Measurements from ENCODE around the gene NEBL. TPM values are rescaled to one million over a fixed set of nuclear protein-coding genes. Genes with fewer than 3 reads are reported as not detected.

The NEBL gene
- total RNA-seq, 2 experiments from 2014 or later = not detected

DNA sequence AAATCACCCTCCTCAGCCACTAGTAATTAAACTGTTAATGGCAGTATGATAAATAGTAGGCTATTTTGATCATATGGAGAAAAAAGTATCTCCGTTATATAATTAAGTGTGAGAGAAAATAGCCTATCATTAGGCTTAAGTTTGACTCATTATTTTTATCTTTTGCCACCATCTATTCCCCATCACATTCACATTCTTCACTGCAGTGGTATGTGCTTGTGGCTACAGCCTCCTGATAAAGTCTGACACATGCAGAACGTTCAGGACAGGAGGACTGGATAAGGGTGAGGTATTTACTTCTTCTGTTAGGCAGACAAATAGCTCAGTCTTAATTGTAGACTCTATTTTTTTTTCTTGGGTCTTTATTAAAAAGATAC is 5.8 kb downstream of the NEBL start:
- DNase-seq = no peak
- H3K27ac Mint-ChIP-seq = no peak overlapping the region
- H3K36me3 Mint-ChIP-seq (ENCODE audit: low read depth) = no peaks in the 10 kb centered on the region
- H3K4me3 Mint-ChIP-seq = no peak overlapping the region
- no peaks in the 10 kb centered on the region for H3K27me3 Mint-ChIP-seq
- no peaks in the 10 kb centered on the region for H3K4me1 Mint-ChIP-seq
- ChIA-PET CTCF (no interaction called here), POLR2A (no interaction called here)
- no peaks in the 10 kb centered on the region for H3K9me3 Mint-ChIP-seq

DNA sequence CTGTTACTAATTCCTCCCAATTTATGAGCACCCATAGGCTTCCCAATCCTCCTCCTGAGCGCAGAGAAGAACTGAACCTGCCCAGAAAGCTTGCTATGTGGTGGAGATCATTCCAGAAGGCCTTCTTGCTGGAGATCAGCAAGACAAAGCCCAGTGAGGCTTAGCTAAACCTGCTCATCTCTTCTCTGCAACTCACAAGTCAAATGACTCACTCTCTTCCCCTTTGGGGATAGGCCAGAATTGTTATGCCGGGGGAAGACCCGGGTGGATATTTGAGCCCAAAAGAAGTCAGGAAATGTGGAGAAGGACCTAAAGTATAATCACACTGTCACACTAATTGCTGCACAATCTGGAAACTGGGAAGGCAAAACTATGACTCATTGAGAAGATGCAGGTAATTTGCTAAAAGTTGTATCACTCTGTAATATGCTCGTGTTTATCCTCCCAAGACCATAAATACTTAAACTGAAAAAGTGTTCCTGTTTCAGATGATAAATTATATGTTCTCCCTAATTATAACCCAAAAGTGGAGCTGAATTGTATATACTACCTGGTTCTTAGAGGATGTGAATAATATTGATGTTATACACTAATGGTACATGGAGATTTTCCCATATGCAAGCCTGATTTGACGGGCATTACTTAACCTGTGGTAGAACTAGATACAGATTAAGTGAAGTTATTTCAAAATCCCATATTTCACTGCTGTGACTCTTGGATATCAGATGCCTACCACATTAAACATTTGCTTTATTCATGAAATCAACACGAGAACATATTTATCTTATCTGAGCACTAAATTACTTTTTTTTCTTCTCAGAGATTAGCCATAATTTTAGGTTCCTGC is 6.4 kb downstream of the NEBL start:
- H3K4me3 Mint-ChIP-seq = no peak overlapping the region
- CTCF ChIA-PET = no interaction called here
- H3K36me3 Mint-ChIP-seq (ENCODE audit: low read depth) = no peaks in the 10 kb centered on the region
- no peak overlapping the region for H3K27ac Mint-ChIP-seq
- H3K27me3 Mint-ChIP-seq = no peaks in the 10 kb centered on the region
- no peaks in the 10 kb centered on the region for H3K4me1 Mint-ChIP-seq
- POLR2A ChIA-PET = no interaction called here
- H3K9me3 Mint-ChIP-seq = no peaks in the 10 kb centered on the region
- no peak for DNase-seq

DNA sequence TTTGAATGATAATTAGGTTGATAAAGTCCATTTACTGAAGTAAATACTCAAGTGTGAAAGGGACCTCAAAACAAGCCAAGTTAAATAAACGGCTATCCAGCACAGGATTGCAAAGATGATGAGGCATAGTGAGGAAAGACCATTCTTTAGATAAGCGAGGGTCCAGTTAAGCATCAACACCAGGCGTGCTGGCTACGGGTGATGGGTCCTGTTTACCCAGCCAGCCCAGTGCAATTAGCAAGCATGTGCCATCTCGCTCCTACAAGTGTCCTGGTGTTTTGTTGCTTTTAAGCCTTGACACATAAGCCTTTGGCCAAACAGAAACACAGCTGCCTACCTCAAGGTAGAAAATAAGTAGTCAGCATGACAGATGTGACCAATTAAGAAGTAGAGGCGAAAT is 7.1 kb downstream of the NEBL start:
- H3K27me3 Mint-ChIP-seq = no peaks in the 10 kb centered on the region
- POLR2A ChIA-PET = no interaction called here
- DNase-seq = no peak
- H3K9me3 Mint-ChIP-seq = no peaks in the 10 kb centered on the region
- H3K27ac Mint-ChIP-seq = no peak overlapping the region
- H3K4me1 Mint-ChIP-seq = no peaks in the 10 kb centered on the region
- no peak overlapping the region for H3K4me3 Mint-ChIP-seq
- no peaks in the 10 kb centered on the region for H3K36me3 Mint-ChIP-seq (ENCODE audit: low read depth)
- CTCF ChIA-PET = no interaction called here

DNA sequence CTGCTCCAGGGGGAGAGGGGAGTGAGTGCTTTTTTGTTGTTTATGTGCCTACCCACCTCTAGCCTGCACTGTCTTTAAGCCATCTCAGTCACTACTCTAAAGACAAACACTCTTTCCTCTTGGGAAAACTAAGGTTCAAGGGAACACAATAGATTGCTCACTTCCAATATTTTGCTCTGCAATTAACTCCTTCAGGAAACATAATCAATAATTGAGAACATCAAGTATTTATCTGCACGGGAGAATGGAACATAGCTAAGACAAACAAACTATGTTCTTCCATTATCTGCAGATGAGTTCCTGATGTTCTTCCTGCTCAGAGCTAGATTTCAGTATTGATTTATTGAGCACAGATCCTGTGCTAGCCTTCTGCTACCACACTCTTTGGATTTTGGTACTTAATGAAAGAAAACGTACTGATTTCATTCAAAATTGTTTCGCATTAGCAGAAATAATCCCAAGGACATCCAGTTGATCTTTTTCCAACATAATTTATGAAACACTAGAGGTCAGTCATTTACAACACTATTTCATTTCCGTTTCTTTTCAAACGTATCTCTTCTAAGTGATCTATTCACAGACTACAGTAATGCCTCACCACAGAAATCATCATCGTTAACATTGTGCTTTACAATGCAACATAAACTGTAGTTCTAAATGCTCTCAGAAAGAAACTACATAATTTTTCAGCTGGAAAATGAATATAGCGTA is 8.3 kb downstream of the NEBL start:
- POLR2A ChIA-PET = no interaction called here
- no peak for DNase-seq

DNA sequence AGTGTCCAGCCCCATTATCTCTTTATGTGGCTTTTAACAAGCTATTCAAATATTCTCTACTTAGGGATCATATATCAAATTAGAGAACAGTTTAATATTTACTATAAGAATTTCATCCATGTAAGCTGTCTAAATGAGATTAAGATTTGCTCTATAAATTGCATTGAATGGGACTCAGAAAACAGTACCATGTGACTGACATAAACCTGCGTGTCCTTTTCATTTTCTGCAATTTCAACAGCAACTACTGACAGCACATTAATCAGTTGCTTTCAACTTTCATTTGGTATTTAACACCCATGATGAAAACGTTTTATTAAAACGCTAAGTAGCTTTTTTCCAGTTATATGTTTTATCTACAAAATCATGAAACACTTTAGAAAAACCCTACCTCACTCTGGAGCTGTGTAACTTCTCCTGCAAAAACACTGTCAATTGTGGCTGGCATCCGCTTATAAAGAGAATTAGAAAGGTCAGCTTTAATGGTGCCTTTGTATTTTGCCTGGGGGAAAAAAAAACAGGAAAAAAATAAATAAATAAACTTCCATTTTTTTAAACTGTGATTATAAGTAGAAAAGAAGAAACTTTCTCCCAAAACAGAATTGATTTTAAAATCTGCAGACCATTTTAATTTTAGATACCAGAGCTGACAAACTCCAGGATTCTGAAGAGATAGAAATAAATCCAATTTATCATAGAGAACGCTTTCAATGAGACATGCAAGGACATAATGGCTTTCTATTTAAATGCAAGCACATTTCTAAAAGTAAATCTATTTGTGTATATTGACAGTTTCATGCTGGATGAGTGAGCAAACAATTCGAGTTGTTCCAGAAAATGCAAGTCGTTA is 9.2 kb downstream of the NEBL start:
- POLR2A ChIA-PET = no interaction called here

More for the DNA sequence above, 8.3 kb downstream of the NEBL start:
- H3K36me3 Mint-ChIP-seq (ENCODE audit: low read depth) = no peaks in the 10 kb centered on the region
- H3K9me3 Mint-ChIP-seq = no peaks in the 10 kb centered on the region
- H3K4me1 Mint-ChIP-seq = no peaks in the 10 kb centered on the region
- CTCF ChIA-PET = no interaction called here
- H3K27ac Mint-ChIP-seq = no peak overlapping the region
- H3K27me3 Mint-ChIP-seq = no peaks in the 10 kb centered on the region
- H3K4me3 Mint-ChIP-seq = no peak overlapping the region

DNA sequence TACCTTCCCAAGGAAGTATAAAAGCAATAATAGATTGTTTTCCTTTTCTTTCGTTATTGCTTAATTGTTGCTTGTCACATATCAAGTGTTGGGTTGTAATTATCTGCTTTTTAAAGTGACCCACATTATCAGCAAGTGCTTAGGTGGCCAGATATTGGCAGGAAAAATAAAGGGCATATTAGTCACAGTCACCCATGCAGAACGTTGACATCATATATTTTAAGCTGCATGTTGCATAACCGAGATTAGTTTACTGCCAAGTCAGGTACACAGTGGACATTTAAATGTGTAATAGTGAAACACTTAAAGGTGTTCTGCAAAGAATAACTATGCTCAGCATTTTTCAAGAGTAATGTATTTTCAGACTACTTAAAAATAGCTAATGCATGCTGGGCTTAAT is 11.4 kb downstream of the NEBL start:
- Mint-ChIP-seq H3K27ac (no peak overlapping the region), H3K9me3 (no peaks in the 10 kb centered on the region), H3K4me1 (no peaks in the 10 kb centered on the region), H3K4me3 (no peak overlapping the region), H3K36me3 (ENCODE audit: low read depth) (no peaks in the 10 kb centered on the region), H3K27me3 (no peaks in the 10 kb centered on the region)
- ChIA-PET CTCF (no interaction called here), POLR2A (no interaction called here)
- no peak for DNase-seq

More for the DNA sequence above, 9.2 kb downstream of the NEBL start:
- DNase-seq = no peak
- CTCF ChIA-PET = no interaction called here
- Mint-ChIP-seq H3K4me3 (no peak overlapping the region), H3K27me3 (no peaks in the 10 kb centered on the region), H3K9me3 (no peaks in the 10 kb centered on the region), H3K36me3 (ENCODE audit: low read depth) (no peaks in the 10 kb centered on the region), H3K4me1 (no peaks in the 10 kb centered on the region), H3K27ac (no peak overlapping the region)

DNA sequence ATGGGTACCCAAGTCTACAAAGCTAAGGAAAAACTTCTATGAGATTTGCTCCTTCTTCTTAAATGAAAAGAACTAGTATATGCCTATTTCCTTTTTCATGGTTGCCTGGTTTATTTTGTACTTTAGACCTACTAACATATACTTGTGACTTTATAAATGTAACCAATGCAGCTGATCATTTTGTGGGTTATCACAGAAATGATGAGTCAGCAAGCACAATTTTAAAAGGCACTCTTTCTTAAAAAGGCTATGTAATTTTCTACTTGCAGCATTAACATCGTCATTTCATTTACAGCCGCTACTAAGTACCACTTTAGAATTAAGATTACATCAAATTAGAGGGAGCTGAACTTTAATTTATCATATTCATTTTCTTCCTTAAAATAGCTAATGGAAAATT is 13.6 kb downstream of the NEBL start:
- H3K4me3 Mint-ChIP-seq = no peak overlapping the region
- H3K36me3 Mint-ChIP-seq (ENCODE audit: low read depth) = no peaks in the 10 kb centered on the region
- no peak overlapping the region for H3K27ac Mint-ChIP-seq
- H3K9me3 Mint-ChIP-seq = no peaks in the 10 kb centered on the region
- ChIA-PET CTCF (no interaction called here), POLR2A (no interaction called here)
- no peak for DNase-seq
- H3K4me1 Mint-ChIP-seq = no peaks in the 10 kb centered on the region
- H3K27me3 Mint-ChIP-seq = no peaks in the 10 kb centered on the region

DNA sequence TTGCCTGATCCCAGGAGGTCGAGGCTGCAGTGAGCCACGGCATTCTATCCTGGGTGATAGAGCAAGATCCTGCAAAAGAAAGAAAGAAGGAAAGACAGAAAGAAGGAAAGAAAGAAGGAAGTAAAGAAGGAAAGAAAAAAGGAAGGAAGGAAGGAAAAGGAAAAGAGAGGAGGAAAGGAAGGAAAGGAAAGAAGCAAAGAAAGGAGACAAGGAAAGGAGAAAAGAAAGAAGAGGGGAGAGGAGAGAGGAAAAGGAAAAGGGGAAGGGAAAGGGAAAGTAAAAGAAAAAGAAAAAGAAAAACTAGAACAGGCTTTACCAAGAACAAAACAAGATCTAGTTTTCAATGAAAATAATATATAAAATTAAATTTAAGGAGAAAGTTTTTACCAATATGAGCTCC is 15.0 kb downstream of the NEBL start:
- no peak for DNase-seq
- ChIA-PET CTCF (no interaction called here), POLR2A (no interaction called here)
- Mint-ChIP-seq H3K4me3 (no peak overlapping the region), H3K27me3 (no peaks in the 10 kb centered on the region), H3K27ac (no peak overlapping the region), H3K9me3 (no peaks in the 10 kb centered on the region), H3K4me1 (no peaks in the 10 kb centered on the region), H3K36me3 (ENCODE audit: low read depth) (no peaks in the 10 kb centered on the region)

DNA sequence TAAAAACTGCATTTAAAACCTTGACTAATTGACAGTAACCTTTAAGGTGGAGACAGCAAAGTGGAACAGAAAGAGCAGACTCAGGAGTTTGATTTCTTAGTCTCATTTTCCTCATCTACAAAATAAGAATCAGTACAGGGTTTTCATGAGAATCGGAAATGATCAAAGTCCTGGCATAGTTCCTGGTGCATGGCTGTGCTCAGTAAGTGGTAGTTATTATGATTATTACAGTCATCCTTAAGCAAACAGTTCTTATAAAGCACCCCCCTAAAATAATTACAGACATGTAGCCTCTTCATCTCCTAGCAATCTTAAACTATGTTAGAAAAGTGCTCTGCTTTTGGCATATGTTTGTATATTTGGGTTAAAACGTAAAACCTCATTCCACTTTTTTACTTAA is 18.0 kb downstream of the NEBL start:
- H3K27ac Mint-ChIP-seq = no peak overlapping the region
- POLR2A ChIA-PET = no interaction called here
- H3K4me3 Mint-ChIP-seq = no peak overlapping the region
- H3K36me3 Mint-ChIP-seq (ENCODE audit: low read depth) = no peaks in the 10 kb centered on the region
- H3K9me3 Mint-ChIP-seq = no peaks in the 10 kb centered on the region
- no peaks in the 10 kb centered on the region for H3K4me1 Mint-ChIP-seq
- DNase-seq = no peak
- no peaks in the 10 kb centered on the region for H3K27me3 Mint-ChIP-seq
- CTCF ChIA-PET = no interaction called here

DNA sequence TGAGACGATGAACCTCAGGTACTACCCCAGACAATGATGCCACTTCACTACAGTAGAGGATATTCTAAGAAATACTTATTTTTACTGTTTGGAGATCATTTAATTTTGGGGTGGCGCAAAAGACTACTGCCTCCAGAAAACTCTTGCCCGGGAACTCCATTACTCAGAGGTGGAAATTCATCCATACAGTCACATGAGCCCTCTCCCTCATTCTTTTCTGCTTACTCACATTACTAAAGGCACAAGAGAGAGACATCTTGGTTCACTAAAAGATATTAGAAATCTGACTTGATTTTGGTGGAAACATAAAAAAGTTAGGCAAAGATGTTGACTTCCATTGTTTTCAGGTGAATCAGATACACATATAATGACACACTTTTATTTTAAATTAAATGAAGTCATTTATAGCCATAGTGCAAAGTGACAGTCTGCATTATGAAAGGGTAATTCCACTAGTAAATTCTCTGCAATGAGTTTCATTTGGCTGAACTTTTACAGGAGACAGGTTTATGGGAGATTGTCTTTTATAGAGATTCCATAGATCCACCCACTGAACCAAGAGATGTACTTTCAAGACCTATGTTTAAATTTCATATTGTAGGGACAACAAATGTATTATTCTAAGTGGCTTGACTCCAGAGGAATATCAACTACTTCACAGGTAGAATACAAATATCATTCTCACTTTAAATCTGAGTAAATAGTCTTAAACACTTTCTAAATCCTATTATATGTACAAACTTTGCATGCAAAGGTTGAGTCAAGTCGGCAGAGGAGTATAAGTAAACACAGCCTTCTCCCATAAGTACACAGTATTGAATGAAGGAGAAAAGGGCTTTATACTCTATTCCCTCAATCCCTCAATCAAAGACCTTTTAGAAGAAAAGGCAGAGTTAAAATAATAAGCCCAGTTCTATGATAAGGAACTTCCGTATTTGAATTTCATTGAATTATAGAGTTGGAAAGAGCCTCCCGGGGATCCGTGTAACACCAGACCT is 18.8 kb downstream of the NEBL start:
- H3K27ac Mint-ChIP-seq = no peak overlapping the region
- H3K36me3 Mint-ChIP-seq (ENCODE audit: low read depth) = no peaks in the 10 kb centered on the region
- POLR2A ChIA-PET = no interaction called here
- H3K9me3 Mint-ChIP-seq = no peaks in the 10 kb centered on the region
- no peak overlapping the region for H3K4me3 Mint-ChIP-seq
- H3K4me1 Mint-ChIP-seq = no peaks in the 10 kb centered on the region
- CTCF ChIA-PET = no interaction called here
- H3K27me3 Mint-ChIP-seq = no peaks in the 10 kb centered on the region
- DNase-seq = no peak

DNA sequence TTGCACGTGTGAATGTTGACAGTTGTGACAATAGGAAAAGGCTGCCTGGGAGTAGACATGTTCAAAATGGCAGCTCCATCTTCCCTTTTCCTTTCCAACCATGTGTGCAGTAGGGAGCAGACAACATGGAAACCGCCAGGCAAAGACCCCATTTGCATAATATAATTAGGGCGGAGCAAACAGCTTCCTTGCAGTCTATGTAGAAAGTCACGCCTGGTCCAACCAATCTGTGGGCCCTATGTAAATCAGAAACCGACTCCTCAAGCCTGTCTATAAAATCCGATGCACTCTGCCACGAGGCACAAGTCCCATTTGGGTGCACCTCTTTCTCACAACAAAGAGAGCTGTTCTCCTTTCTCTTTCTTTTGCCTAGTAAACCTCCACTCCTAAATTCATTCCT is 19.6 kb downstream of the NEBL start:
- Mint-ChIP-seq H3K4me3 (no peak overlapping the region), H3K36me3 (ENCODE audit: low read depth) (no peaks in the 10 kb centered on the region), H3K27me3 (no peaks in the 10 kb centered on the region), H3K9me3 (no peaks in the 10 kb centered on the region), H3K27ac (no peak overlapping the region), H3K4me1 (no peaks in the 10 kb centered on the region)
- POLR2A ChIA-PET = no interaction called here
- CTCF ChIA-PET = no interaction called here
- no peak for DNase-seq

DNA sequence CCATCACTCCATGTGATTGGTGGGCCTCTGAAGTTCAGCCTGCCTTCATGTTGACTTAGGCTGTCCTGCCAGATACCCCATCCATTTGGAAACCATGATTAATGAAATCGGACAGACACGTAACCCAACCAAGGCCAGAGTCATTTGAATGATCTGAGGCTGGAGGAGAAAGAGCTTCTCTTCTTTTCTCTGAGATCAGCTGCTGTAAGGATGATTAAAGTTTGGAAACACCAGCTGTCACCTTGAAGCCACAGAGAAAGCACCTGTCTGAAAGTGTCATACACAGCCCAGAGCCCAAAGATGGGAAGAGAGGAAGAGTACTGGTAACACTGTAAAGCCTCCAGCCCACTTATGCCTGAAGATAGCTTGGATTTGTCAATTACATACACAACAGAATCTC is 22.9 kb downstream of the NEBL start:
- DNase-seq = no peak
- Mint-ChIP-seq H3K4me3 (no peak overlapping the region), H3K36me3 (ENCODE audit: low read depth) (no peaks in the 10 kb centered on the region), H3K27ac (no peak overlapping the region), H3K4me1 (no peaks in the 10 kb centered on the region), H3K9me3 (no peaks in the 10 kb centered on the region), H3K27me3 (no peaks in the 10 kb centered on the region)
- ChIA-PET POLR2A (no interaction called here), CTCF (no interaction called here)

Data from activated CD4-positive, alpha-beta T cell treated with anti-CD3 and anti-CD28 coated beads, Interleukin-2, amount 10 ng/mL, durations not matched to agents 7 days and 5 days (primary cell).